IPS-18c (cell line): Measurements from ENCODE around the gene MND1.

Experiments
- H3K4me3 ChIP-seq: 2 replicates; pipeline ENCODE4 v1.7.0; 2013; ENCODE audit warnings: low read depth, mild to moderate bottlenecking, low read length, moderate library complexity; ENCODE audit not compliant: insufficient read depth
- H3K9me3 ChIP-seq: one replicate; pipeline ENCODE4 v1.6.1; 2013; ENCODE audit warnings: mild to moderate bottlenecking, low read length, moderate library complexity; ENCODE audit not compliant: control insufficient read depth, insufficient read depth

Gene MND1

GRCh38 chr4:153419029-153419428 lies 74.5 kb downstream of the MND1 start:
- Histone ChIP-seq H3K4me3 (no peak overlapping the region), H3K9me3 (peaks cover 2% of the 10 kb centered on the region)

GRCh38 chr4:153419673-153420278 lies 75.3 kb downstream of the MND1 start:
- Histone ChIP-seq H3K4me3 (no peak overlapping the region), H3K9me3 (peaks cover 2% of the 10 kb centered on the region)

DNA sequence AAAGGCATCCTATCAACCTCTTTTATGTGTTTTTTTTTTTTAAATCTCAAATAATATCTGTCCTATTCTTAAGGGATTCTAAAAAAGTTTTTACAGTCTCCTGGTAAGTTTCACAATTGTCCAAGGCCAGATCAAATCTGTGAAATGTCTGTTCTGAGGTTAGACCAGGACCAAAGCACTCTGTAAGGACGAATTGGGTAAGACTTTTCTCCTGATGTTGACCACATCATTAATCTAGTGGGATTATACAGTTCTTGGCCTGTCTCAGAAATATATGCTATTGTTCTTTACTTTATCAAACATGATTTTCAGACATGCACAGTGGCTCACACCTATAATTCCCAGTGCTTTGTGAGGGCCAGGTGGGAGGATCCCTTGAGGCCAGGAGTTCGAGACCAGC lies 75.9 kb downstream of the MND1 start:
- H3K9me3 ChIP-seq, result peaks cover 2% of the 10 kb centered on the region
- no peak overlapping the region for H3K4me3 ChIP-seq

DNA sequence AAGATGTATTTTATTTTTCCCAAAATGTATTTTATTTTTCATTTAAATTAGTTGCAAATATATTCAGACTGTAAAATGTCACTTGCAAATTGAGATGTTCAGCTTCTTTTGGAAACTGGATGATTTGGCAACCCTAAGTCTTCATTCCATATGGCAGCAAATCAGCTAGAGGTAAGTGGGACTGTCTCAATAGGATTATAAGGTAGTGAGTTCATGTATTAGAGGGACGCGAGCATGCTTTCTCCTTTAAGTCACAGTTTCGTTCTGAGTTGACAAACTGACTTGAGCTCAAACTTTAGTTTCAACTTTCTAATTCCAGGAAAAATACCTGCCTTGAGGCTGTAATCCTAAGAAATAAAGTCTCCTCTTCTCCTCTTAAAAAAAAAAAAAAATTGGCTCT lies 77.5 kb downstream of the MND1 start:
- H3K9me3 ChIP-seq, result no peaks in the 10 kb centered on the region
- no peak overlapping the region for H3K4me3 ChIP-seq

- Histone ChIP-seq H3K4me3 (no peak overlapping the region), H3K9me3 (no peaks in the 10 kb centered on the region)
These were observed 81.9 kb downstream of the MND1 start for GRCh38 chr4:153426207-153426885.

DNA sequence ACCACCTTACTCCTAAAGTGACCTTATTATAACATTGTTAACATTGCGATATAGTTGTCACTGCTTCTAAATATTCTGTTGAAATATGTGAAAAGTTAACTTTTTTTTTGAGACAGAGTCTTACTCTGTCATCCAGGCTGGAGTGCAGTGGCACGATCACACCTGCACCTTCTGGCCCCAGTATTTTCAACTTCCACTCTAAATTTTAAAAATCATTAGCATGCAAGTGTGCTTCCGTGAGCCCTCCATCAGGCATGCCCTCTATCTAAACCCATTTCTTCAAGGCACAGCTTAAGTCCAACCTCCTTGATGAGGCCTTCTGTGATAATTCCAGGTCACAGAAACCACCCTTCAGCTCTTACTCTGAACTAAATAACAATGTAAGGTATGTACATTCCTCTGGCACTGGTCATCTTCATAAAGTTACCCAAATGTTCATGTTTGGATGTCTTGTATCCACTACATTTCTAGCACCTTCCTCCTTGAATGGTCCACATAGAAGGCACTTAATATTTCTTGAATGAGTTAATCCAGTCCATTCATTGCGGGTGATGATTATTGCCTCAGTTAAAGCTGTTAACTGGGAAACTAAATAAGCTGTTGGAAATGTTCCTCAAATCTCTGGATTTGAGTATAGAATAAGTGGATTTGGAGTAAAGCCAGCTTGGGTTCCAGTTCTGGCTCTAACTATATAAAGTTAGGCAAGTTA lies 83.0 kb downstream of the MND1 start:
- H3K4me3 ChIP-seq, result no peak overlapping the region
- no peaks in the 10 kb centered on the region for H3K9me3 ChIP-seq

DNA sequence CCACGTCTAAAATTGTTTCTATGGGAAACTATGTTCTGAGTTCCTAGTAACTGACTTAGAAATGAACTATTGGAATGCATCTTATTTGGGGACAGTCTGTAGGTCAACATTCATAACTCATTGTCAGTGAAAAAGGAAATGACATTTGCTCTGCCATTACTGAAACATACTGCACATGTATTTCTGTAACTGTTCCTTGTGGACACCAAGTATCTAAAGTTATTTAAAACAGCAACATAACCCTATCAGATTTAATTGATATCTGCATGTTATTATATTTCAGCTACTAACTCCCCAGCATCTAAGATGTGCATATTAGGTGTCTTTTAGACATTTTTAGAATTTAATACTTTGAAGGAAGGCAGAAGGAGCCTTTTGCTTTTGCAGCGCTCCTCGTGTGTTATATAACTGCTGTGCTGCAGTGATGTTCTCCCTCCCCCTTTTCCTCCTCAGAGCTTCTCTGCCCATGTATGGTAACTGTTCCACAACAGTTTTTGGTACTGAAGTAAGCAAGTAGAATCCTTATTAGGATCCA lies 84.5 kb downstream of the MND1 start:
- H3K4me3 ChIP-seq, result no peak overlapping the region

GRCh38 chr4:153432965-153433753 lies 88.7 kb downstream of the MND1 start:
- no peaks in the 10 kb centered on the region for H3K9me3 ChIP-seq
- H3K4me3 ChIP-seq, result no peak overlapping the region

More for the DNA sequence above, 84.5 kb downstream of the MND1 start:
- no peaks in the 10 kb centered on the region for H3K9me3 ChIP-seq

DNA sequence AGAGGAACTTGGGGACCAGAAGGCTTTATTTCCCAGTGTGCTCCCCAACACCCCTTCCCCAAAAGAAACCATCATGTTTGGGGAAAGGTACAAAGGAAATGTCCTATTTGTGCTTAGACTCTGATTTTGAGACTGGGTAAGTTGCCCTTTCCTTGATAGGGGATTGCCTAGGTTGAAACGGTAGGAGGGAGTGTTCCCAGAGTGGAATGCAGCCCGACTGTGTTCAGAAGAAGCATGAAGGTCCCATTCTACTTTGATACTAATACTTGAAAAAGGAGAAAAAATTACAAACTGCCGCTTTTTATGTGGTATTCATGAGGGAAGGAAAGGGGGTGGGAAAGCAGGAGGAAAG lies 89.2 kb downstream of the MND1 start:
- Histone ChIP-seq H3K9me3 (no peaks in the 10 kb centered on the region), H3K4me3 (no peak overlapping the region)

GRCh38 chr4:153434190-153434589 lies 89.7 kb downstream of the MND1 start:
- Histone ChIP-seq H3K9me3 (no peaks in the 10 kb centered on the region), H3K4me3 (no peak overlapping the region)

- H3K9me3 ChIP-seq, result no peaks in the 10 kb centered on the region
- H3K4me3 ChIP-seq, result no peak overlapping the region
These were observed 94.6 kb downstream of the MND1 start for GRCh38 chr4:153438916-153439756.

GRCh38 chr4:153439831-153440230 lies 95.3 kb downstream of the MND1 start:
- Histone ChIP-seq H3K9me3 (no peaks in the 10 kb centered on the region), H3K4me3 (no peak overlapping the region)

DNA sequence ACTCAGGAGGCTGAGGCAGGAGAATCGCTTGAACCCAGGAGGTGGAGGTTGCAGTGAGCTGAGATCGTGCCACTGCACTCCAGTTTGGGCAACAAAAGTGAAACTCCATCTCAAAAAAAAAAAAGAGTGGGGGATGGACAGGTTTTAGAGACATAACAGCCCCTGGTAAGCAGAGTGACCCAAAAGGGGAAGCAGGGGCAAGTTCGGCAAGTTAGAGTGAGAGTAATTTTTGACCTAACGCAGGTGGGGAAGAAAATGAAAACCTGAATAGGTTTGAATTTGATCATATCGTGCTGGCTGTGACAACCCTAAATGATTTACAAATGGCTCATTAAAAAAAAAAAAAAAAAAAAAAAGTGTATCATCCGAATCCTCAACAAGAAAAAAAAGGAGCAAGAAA lies 96.0 kb downstream of the MND1 start:
- no peaks in the 10 kb centered on the region for H3K9me3 ChIP-seq
- no peak overlapping the region for H3K4me3 ChIP-seq

- Histone ChIP-seq H3K9me3 (peaks cover 2% of the 10 kb centered on the region), H3K4me3 (no peak overlapping the region)
These were observed 102.9 kb downstream of the MND1 start for GRCh38 chr4:153447175-153447905.

GRCh38 chr4:153448003-153448731 lies 103.7 kb downstream of the MND1 start:
- H3K4me3 ChIP-seq, result no peak overlapping the region
- peaks cover 2% of the 10 kb centered on the region for H3K9me3 ChIP-seq

DNA sequence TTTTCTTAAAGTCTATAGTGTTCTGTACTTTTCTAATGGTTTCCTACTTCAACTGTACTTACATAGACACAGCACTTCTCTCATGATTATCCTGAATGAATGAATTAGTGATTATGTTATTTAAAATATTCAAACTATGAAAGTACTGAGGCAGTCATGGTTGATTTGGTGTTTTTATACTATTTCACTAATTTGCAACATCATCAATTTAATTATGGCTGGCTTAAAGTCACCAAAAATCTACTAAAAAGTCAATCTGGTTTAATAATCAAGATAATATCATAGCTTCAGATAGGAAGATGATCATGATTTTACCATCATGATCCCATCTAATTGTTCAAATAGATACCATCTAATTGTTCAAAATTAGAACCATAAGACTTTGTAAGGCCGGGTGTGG lies 104.8 kb downstream of the MND1 start:
- Histone ChIP-seq H3K9me3 (peaks cover 2% of the 10 kb centered on the region), H3K4me3 (no peak overlapping the region)
